Central memory CD4-positive, alpha-beta T cell (primary cell): Measurements from ENCODE around the gene CD79A.
A peak's percentile ranks its signal among the peaks of the same experiment; 100 is the strongest.

Source experiments
- DNase-seq: peaks from one replicate; pipeline ENCODE4 v3.0.0; 2022

CD79A gene

GRCh38 chr19:41886761-41887710, 10.0 kb downstream of the CD79A start:
- DNase-seq, result peak; percentile 84

DNA sequence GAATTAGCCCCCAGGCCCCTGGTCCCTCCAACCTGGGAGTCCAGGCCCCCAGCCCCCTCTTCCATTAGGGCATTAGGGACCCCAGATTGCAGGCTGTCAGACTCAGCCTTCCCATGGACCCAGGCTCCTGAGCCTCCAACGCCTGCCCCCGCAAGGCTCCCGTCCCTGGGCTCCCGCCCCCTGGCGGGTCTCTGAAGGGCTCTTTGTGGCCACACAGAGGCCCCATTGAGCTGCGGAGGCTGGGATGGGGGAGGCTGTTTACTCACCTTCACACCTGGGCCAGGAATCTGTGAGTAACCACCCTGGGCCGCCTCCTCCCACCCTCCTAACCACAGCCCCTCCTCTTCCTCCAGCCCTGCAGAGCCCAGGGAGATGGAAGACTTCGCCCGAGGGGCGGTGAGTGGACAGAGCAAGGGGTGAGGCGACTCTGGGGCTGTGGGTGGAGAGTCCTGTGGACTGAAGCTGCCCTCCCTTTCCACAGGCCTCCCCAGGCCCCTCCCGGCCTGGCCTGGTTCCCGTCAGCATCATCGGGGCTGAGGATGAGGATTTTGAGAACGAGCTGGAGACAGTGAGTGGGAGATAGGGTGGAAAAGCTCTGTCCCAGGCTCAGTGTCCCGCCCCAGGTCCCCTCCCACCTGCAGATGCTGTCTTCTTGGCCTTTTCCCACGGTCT, 10.8 kb downstream of the CD79A start:
- peak; percentile 80 for DNase-seq

DNA sequence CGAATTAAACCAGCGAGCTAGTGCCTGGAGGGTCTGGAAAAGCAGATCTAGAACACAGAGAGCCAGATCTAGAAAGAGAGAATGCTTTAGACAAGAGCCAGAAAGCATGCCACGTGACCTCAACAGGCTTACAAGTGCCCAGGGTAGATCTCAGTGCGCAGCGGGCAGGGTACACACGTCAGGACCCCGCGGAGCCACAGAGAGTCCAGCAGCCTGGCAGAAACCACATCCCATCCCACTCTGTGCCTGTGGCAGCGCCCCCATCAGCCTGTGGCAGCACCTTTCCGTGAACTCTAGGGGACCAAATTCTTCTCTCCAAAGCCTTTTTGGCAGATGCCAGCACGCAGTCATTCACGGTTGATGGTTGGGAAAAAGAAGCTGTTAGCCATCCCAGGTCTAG, 11.8 kb downstream of the CD79A start:
- DNase-seq, result no peak

- DNase-seq, result no peak
Measured at GRCh38 chr19:41889896-41890295, 12.8 kb downstream of the CD79A start.

GRCh38 chr19:41890936-41891335, 13.9 kb downstream of the CD79A start:
- no peak for DNase-seq

- no peak for DNase-seq
Measured at GRCh38 chr19:41892173-41892902, 15.3 kb downstream of the CD79A start.

DNA sequence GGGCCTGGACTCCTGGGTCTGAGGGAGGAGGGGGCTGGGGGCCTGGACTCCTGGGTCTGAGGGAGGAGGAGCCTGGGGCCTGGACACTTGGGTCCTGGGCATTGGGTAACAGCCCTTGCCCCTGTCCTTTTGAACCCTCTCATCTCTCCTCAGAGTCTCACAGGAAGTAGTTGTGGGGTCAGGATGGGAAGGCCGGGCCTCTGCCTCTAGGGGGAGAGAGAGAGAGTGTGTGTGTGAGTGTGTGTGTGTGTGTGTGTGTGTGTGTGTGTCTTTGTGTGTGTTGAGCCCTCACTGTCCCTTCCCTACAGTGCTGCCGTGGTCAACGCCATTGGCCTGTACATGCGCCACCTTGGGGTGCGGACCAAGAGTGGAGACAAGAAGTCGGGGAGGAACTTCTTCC, 16.8 kb downstream of the CD79A start:
- DNase-seq, result no peak

DNA sequence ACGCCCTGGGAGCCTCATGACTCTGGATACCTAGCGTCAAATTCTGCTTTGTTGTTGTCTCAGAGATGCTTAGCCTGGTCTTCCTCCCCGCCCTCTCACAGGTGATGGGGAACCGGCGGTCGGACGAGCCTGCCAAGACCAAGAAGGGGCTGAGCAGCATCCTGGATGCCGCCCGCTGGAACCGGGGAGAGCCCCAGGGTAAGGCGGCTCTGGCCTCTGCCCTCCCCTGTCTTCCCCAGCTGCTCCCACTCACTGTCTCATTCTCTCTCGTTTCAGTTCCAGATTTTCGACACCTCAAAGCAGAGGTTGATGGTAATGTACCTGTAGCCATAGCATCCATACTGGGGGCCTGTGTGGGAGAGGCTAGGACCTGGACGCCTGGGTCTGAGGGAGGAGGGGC, 17.3 kb downstream of the CD79A start:
- no peak for DNase-seq

- DNase-seq, result no peak
Measured at GRCh38 chr19:41895745-41896580, 18.9 kb downstream of the CD79A start.

- DNase-seq, result no peak
Measured at GRCh38 chr19:41896581-41896942, 19.5 kb downstream of the CD79A start.

GRCh38 chr19:41897181-41897580, 20.1 kb downstream of the CD79A start:
- no peak for DNase-seq

GRCh38 chr19:41897820-41898219, 20.7 kb downstream of the CD79A start:
- no peak for DNase-seq

DNA sequence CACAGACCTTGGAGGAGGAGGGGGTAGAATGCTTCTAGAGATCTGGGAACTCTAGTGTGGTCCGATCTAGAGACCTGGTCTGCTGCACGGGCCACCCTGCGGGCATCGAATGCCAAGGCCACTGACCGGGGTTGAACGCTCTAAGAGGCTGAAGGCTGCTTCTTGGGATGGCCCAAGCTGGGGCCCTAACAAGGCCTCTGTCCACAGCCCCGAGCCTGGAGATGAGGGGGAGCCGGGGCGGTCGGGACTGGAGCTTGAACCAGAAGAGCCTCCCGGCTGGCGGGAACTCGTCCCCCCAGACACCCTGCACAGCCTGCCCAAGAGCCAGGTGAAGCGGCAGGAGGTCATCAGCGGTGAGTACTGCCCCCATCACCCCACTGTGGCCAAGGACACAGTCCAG, 21.2 kb downstream of the CD79A start:
- no peak for DNase-seq

- no peak for DNase-seq
Measured at GRCh38 chr19:41901707-41902360, 24.8 kb downstream of the CD79A start.

GRCh38 chr19:41902594-41902993, 25.5 kb downstream of the CD79A start:
- no peak for DNase-seq

DNA sequence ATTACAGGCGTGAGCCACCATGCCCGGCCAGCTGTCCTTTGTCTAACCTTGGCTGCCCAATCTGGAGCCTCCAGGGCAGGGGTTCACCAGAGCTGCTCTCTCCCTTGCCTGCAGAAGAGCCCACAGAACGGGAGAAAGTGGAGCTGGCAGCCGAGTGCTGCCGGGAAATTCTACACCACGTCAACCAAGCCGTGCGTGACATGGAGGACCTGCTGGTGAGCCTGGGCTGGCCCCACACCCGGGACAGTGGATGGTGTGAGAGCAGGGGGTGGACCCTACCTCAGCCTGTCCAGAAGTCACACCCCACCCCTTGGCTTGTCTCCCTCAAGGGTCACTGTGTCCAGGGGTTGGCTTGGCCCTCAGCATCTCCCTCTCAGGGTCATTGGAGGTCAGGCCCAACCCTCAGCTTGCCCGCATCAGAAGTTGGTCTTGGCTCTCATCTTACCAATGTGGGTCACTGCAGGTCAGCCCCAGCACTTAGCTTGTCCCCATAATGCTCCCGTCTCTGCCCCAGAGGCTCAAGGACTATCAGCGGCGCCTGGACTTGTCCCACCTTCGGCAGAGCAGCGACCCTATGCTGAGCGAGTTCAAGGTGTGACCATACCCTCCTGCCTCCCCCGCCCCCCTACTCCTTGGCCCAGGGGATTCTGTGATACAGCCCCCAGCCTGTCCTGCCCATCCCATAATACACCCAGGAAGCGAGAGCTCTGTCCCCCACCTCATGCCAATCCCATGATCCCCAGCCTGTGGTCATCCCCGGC, 26.3 kb downstream of the CD79A start:
- DNase-seq, result no peak

DNA sequence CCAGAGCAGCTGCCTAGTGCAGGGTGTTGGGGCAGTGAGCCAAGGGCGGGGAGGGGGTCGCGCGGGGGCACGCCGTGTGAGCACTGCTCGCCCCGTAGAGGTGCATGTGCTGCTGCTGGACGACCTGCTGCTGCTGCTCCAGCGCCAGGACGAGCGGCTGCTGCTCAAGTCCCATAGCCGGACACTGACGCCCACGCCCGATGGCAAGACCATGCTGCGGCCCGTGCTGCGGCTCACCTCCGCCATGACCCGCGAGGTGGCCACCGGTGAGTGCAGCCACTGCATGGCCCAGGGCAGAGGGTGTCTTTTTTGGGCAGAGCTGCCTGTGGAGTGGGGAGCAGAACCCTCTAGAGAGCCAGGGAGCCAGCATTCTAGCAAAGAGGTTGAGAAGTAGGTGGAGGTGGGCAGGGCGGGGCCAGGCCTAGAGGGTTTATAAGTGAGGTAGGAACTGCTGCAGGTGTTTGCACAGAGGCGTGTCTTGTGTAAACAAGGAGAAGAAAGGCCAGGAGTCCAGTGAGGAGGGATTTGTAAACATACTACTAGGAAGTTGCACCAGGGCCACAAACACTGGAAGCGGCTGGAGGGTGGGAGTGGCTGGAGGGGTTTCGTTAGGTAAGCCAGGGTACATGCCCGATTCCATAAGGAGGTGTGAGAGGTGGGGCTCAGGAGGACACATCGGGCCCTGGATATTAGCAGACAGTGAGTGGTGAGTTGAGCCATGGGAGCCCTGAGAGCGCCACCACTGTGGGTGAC, 27.2 kb downstream of the CD79A start:
- DNase-seq, result no peak

DNA sequence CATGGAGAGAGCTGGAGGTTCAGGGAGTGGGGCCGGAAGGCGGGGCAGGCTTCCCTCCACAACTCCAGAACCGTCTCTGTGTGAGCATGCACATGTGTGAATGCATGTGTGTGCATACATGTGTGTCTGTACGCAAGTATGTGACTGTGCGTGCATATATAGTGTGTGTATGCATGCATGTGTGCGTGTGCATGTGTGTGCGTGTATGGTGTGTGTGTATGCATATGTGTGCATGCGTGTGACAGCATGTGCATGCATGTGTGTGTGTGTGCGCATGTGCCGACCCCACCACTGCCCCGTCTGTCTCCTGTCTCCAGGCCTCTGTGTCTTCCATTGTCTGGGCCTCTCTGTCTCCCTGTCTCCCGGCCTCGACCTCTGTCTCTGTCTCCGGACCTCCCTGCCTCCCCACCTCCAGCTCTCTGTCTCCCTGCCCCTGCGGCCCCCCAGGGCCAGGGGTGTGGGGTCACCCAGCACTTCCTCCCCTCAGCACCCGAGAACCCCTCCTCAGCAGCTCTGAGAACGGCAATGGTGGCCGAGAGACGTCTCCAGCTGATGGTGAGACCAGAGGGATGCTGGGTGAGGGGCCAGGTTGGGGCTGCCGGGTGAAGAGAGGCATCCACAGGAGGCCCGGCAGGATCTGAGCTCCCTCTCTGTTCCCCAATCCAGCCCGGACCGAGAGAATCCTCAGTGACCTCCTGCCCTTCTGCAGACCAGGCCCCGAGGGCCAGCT, 28.4 kb downstream of the CD79A start:
- no peak for DNase-seq

DNA sequence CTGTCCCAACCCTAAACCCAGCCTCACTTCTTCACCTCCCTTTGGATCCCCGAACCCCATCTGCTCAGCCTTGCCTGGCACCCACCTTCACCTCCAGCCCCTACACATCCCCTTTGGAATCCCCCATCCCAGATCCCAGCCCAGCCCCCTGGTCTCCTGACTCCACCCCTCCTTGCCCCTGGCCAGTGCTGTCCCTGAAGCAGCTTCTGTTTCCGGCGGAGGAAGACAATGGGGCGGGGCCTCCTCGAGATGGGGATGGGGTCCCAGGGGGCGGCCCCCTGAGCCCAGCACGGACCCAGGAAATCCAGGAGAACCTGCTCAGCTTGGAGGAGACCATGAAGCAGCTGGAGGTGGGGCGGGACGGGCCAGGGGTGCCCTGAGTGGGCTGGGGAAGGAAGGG, 29.2 kb downstream of the CD79A start:
- no peak for DNase-seq
